Right lobe of liver (tissue), 4 donors: ENCODE measurements around the gene UNKL.

ENCODE experiments used
- CTCF ChIP-seq, 4 donors: fragments of 200-600 bp in 3 of 4; fragments of 450-650 bp in 1 of 4; IDR thresholded peaks; one replicate each; pipeline versions ENCODE4 v1.5.1 to v1.8.0; 2016 to 2022; ENCODE audit warnings: antibody characterized with exemption in 4 of 4, mild to moderate bottlenecking in 2 of 4
- POLR2A ChIP-seq: fragments of 450-650 bp; IDR thresholded peaks from one replicate; pipeline ENCODE4 v1.6.1; 2017; ENCODE audit warnings: antibody characterized with exemption, mild to moderate bottlenecking
- donor health status: DM: no; HTN: no; CAD: no.
- donor health status: DM: no; HTN: no; CAD: no.
- donor health status: DM: no; HTN: yes; CAD: no.

- TF ChIP-seq CTCF (IDR thresholded peaks at IDR 0.05) (no peak), POLR2A (no peak)
Measured at GRCh38 chr16:1434644-1435592, 20.4 kb upstream of the UNKL start.
